Measurements from ENCODE around the gene VSX1.

DNA sequence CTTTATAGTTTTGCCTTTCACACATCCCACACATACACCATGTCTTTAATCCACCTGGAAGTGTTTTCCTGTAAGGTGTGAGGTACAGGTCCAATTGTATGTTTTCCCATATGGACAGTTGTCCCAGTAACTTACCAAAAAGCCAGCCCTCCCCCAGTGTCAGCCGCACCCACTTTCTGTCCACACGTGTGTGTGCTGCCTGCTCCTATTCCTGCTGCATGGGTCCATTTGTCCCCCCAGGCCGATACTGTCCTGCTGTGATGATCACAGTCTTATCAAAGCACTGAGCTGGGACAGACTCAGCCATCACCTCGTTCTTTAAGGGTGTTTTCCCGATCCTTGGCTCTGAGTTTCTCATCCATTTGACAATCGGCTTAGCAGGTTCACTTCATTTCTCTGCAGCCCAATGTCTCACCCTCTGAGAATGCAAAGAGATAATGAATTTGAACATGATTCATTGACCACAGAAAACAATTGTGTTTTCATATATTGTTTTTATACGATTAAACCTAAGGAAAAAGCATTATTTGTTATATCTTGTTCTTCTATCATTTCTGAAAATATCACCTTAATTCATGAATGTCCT, 9.6 kb downstream of the VSX1 start:
- TF ChIP-seq, protein P1, sequence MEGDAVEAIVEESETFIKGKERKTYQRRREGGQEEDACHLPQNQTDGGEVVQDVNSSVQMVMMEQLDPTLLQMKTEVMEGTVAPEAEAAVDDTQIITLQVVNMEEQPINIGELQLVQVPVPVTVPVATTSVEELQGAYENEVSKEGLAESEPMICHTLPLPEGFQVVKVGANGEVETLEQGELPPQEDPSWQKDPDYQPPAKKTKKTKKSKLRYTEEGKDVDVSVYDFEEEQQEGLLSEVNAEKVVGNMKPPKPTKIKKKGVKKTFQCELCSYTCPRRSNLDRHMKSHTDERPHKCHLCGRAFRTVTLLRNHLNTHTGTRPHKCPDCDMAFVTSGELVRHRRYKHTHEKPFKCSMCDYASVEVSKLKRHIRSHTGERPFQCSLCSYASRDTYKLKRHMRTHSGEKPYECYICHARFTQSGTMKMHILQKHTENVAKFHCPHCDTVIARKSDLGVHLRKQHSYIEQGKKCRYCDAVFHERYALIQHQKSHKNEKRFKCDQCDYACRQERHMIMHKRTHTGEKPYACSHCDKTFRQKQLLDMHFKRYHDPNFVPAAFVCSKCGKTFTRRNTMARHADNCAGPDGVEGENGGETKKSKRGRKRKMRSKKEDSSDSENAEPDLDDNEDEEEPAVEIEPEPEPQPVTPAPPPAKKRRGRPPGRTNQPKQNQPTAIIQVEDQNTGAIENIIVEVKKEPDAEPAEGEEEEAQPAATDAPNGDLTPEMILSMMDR (IDR thresholded peaks at IDR 0.05), result no peak
- TF ChIP-seq POLR2A (IDR thresholded peaks at IDR 0.05) (no peak), EP300 (IDR thresholded peaks at IDR 0.05) (no peak)

Data from ovary (tissue), 3 donors.